AG09319 (cell line): ENCODE results near the gene TNFSF15.

Experiments
- DNase-seq: peaks from one replicate; pipeline ENCODE4 v3.0.0-alpha.2; 2010; ENCODE audit warnings: low read depth; ENCODE audit errors: extremely low read depth
- TF ChIP-seq, protein P1 (sequence below): IDR thresholded peaks from 2 replicates; pipeline ENCODE4 v1.5.1; 2011; ENCODE audit warnings: low read depth, mild to moderate bottlenecking, inconsistent platforms, low read length, moderate library complexity

The TNFSF15 gene

DNA sequence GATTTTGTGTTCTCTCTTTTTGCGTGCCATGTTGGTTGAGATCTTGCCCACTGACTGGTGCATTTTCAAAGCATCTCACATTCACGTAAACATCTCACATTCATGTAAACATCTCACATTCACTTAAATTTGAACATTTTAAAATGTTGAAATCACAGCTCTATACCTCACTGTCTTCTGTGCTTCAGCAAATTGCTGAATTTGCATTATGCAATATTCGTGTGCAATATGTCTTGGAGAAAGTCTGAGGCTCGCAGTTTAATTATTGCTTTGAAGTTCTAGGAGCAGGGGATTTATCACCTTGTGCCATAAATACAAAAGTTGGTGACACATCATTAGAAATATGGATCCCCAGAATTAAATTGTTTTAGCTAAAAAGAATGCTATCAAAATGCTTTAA is 42.6 kb downstream of the TNFSF15 start:
- no peak for DNase-seq
- TF ChIP-seq, protein P1, sequence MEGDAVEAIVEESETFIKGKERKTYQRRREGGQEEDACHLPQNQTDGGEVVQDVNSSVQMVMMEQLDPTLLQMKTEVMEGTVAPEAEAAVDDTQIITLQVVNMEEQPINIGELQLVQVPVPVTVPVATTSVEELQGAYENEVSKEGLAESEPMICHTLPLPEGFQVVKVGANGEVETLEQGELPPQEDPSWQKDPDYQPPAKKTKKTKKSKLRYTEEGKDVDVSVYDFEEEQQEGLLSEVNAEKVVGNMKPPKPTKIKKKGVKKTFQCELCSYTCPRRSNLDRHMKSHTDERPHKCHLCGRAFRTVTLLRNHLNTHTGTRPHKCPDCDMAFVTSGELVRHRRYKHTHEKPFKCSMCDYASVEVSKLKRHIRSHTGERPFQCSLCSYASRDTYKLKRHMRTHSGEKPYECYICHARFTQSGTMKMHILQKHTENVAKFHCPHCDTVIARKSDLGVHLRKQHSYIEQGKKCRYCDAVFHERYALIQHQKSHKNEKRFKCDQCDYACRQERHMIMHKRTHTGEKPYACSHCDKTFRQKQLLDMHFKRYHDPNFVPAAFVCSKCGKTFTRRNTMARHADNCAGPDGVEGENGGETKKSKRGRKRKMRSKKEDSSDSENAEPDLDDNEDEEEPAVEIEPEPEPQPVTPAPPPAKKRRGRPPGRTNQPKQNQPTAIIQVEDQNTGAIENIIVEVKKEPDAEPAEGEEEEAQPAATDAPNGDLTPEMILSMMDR, result no peak

DNA sequence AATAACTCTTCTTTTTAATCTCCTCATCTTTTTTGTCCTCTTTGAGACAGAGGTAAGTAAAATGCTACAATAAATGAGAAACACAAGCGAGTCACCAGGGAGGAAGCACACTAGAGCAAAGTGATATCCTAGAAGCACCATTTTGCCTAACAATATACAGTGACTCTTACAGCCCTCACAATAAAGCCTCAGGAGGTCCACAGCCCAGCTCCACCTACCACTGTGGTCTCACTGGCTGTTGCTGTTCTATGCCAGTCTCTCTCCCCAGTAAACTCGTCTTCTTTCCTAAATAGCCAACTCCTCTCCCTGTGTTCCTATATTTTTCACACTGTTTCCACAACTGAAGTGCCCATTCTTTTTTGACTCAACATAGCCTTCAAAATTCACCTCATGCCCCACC is 44.3 kb downstream of the TNFSF15 start:
- TF ChIP-seq, protein P1, result no peak
- no peak for DNase-seq

DNA sequence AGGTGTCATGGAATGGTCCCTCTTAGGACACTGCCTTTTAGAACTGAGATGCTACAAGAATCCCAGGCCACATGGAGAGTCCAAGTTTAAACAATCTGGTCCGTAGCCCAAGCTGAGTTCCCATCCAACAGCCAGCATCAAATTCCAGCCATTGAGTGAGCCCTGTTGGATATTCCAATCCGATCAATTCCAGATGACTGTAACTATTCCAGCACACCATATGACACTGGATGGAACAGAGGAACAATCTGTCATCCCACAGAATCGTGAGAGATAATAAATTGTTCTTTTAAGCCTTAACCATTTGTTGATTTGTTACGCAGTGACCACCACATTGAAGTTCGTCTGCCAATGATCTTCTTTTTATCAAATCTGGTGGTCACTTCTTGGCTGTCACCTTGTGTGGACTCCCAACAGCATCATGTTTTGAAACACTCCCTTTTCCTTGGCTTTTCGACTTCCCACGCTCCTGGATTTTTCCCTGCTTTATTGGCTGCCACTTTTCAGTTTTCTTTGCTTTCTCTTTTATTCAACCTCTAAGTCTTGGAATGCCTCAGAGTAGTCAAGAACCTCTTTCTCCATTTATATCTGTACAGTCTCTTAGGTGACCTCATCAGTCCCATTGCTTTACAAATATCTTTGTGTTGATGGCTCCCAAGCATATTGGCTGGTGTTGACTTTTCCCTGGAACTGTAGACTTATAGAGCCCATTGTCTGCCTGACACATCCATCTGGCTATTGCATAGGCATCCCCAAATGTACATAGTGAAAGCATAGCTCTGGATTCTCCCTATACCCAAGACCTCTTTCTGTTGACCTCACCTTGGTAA is 46.1 kb downstream of the TNFSF15 start:
- no peak for DNase-seq
- TF ChIP-seq, protein P1, result no peak

DNA sequence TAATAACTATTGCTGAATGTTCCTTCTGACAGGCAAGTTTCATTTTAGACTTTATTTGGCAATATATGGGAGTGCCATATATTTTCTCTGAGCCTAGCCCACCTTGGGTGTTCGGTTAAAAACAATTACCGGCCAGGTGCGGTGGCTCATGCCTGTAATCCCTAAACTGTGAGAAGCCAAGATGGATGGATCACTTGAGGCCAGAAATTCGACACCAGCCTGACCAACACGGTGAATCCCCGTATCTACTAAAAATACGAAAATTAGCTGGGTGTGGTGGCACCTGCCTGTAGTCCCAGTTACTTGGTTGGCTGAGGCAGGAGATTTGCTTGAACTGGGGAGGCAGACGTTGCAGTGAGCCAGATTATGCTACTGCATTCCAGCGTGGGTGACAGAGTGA is 47.9 kb downstream of the TNFSF15 start:
- TF ChIP-seq, protein P1, result no peak
- no peak for DNase-seq

DNA sequence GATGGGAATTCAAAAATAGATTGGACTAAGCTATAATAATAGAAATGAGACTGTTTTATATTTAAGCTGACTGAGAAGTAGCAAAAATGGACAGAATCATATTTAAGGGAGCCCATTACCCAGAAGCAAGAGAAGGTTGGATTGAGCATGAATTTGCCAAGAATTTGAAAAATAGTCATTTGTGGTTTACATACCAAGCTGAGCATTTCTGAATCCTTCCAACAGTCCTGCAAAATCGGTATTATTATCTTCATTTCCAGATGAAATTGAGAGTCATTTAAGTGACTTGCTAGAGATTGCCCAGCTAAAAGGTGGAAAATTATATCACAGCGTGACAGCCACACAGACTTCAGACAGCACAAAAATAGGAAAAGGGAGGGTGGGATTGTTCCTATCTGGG is 48.4 kb downstream of the TNFSF15 start:
- TF ChIP-seq, protein P1, result no peak

DNA sequence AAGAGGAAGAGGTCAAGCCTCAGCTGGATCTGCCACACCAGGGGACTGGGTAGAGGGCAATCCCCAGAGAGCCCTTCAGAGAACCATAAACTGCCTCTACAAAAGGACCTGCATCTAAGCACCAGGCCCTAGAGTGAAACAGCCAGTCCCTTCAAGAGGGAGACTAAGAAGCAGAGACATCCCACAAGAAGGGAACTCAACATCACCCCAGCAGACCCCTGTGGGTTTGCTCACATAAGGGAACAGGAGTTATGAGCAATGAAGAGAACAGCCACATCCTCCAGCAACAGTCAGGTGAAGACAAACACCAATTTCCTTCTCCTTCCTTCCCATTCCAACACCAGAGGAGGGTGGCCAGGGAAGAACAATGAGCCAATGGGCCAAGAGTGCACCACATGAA is 48.9 kb downstream of the TNFSF15 start:
- TF ChIP-seq, protein P1, result no peak
- no peak for DNase-seq

More for the DNA sequence above, 48.4 kb downstream of the TNFSF15 start:
- no peak for DNase-seq

DNA sequence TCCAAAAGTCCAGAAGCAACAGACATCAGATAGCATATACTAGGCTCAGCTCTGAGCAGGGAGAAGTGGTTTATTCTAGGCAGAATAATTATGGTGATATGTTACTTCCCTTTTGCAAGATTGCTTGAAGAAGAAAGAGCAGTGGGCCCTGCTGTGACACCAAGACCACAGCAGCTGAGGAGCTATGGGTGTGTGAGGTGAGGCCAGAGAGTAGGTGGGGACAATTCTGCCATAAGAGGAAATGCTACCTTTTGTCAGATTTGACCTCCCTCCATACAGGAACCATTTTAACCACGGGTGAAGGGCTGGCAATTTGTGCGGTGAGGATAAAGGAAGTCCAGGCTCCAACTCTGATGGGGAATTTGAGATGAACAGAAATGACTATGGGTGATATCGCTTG is 51.3 kb downstream of the TNFSF15 start:
- no peak for DNase-seq
- TF ChIP-seq, protein P1, result no peak
